Loucy (cell line): ENCODE data around the gene EXO5.
A peak's percentile ranks its signal among the peaks of the same experiment; 100 is the strongest.

ENCODE experiments used
- H2AFZ ChIP-seq: fragments of 200-600 bp; sonication (generic); 2 replicates; pipeline ENCODE4 v1.6.0; 2016; ENCODE audit warnings: antibody characterized with exemption, mild to moderate bottlenecking, low read length, moderate library complexity
- H3F3A ChIP-seq: fragments of 200-600 bp; 2 replicates; pipeline ENCODE4 v1.6.0; 2016; ENCODE audit warnings: antibody characterized with exemption, low read depth, mild to moderate bottlenecking
- H3K27me3 ChIP-seq: fragments of 200-600 bp; sonication (generic); 2 replicates; pipeline ENCODE4 v1.6.1; 2014; ENCODE audit warnings: low read length, mild to moderate bottlenecking; ENCODE audit not compliant: insufficient read depth, poor library complexity, severe bottlenecking
- H3K36me3 ChIP-seq: fragments of 200-600 bp; sonication (generic); 2 replicates; pipeline ENCODE4 v1.6.1; 2016; ENCODE audit warnings: low read length; ENCODE audit not compliant: insufficient read depth
- H3K4me1 ChIP-seq: fragments of 200-600 bp; sonication (generic); 2 replicates; pipeline ENCODE4 v1.5.1; 2014; ENCODE audit warnings: low read length, mild to moderate bottlenecking; ENCODE audit not compliant: insufficient read depth, poor library complexity, severe bottlenecking
- H3K4me2 ChIP-seq: fragments of 200-600 bp; sonication (generic); 2 replicates; pipeline ENCODE4 v1.6.0; 2014; ENCODE audit warnings: antibody characterized with exemption, low read length, low read depth, mild to moderate bottlenecking; ENCODE audit not compliant: poor library complexity, severe bottlenecking
- H3K4me3 ChIP-seq: fragments of 200-600 bp; sonication (generic); 2 replicates; pipeline ENCODE4 v1.5.1; 2014; ENCODE audit warnings: low read length, mild to moderate bottlenecking, mixed read lengths; ENCODE audit not compliant: poor library complexity, severe bottlenecking
- H3K79me2 ChIP-seq: fragments of 200-600 bp; sonication (generic); 2 replicates; pipeline ENCODE4 v1.6.1; 2014; ENCODE audit warnings: low read length; ENCODE audit not compliant: insufficient read depth
- H3K9ac ChIP-seq: fragments of 200-600 bp; sonication (generic); 2 replicates; pipeline ENCODE4 v1.6.0; 2014; ENCODE audit warnings: mild to moderate bottlenecking, low read depth, low read length, moderate library complexity; ENCODE audit not compliant: poor library complexity, severe bottlenecking
- H3K9me2 ChIP-seq: fragments of 200-600 bp; sonication (generic); replicated peaks from 2 replicates; pipeline ENCODE4 v1.6.1; 2016; ENCODE audit warnings: low read depth, low read length, mixed read lengths
- H3K9me3 ChIP-seq: fragments of 200-600 bp; sonication (generic); 2 replicates; pipeline ENCODE4 v1.6.1; 2014; ENCODE audit warnings: mild to moderate bottlenecking, antibody characterized with exemption, low read length, low read depth; ENCODE audit not compliant: insufficient read depth
- H4K20me1 ChIP-seq: fragments of 200-600 bp; sonication (generic); 2 replicates; pipeline ENCODE4 v1.6.0; 2014; ENCODE audit warnings: antibody characterized with exemption, low read length, mild to moderate bottlenecking; ENCODE audit not compliant: insufficient read depth, poor library complexity, severe bottlenecking
- CTCF ChIP-seq: fragments of 200-600 bp; sonication (generic); conservative IDR thresholded peaks from 2 replicates; pipeline ENCODE4 v1.5.1; 2014; ENCODE audit warnings: mild to moderate bottlenecking, antibody characterized with exemption, low read length
- EZH2phosphoT487 ChIP-seq: fragments of 200-600 bp; IDR thresholded peaks from 2 replicates; pipeline ENCODE4 v1.6.1; 2018; ENCODE audit warnings: antibody characterized with exemption, mild to moderate bottlenecking, moderate library complexity, borderline replicate concordance

EXO5 gene

DNA sequence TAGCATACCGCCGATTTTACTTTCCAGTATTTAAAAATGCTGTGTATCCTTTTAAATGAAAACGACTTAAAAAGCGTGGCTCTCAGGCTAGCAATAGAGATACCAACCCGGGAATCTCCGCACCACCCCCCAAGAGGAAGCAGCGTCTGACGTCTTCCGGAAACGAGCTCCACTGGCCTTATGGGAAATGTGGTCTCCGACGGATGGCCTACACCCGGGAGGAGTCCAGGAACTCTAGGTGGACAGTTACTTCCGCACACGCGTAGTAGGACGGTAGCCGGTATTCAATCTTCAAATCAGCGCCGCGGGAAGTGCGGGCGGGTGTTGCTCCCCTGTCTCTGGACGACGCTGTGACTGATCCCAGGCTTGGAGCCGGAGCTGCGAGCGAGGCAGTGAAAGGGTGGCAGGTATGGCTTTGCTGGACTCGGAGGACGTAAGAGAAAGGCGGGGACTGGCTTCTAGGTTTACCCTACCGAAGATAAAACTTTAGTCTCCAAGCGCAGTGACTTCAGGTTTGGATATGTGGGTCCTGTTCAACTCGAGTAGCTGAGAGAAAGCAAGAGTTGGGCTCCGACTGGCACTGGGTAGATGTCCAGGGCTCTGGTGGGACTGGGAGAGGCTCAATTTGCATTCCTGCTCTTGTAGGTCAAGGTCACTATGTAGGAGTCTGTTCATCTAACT lies 23.0 kb downstream of the EXO5 start, which contains the start of gene ZNF684:
Gene ZNF684, plus strand, starts transcription at position 257 of the 681 bp plus-strand sequence. CDS start 1,530 bp downstream, outside the sequence.
- peaks cover 5% of the 10 kb centered on the region; the same call in 1 of the 2 replicates for H3K79me2 ChIP-seq
- peak within 1 kb of the TSS; percentile 91 for H3K4me3 ChIP-seq
- H3K4me1 ChIP-seq = peaks cover 22% of the 10 kb centered on the region
- H3K27me3 ChIP-seq = no peaks in the 10 kb centered on the region
- H3F3A ChIP-seq = no peaks in the 10 kb centered on the region
- H3K4me2 ChIP-seq = peak within 1 kb of the TSS; percentile 81
- H4K20me1 ChIP-seq = no peaks in the 10 kb centered on the region
- H3K9me3 ChIP-seq = no peaks in the 10 kb centered on the region
- peak within 1 kb of the TSS; percentile 97 for H2AFZ ChIP-seq
- no peaks in the 10 kb centered on the region for H3K9me2 ChIP-seq
- TF ChIP-seq CTCF (no peak), EZH2phosphoT487 (no peak)
- peak within 1 kb of the TSS; percentile 77 for H3K9ac ChIP-seq
- H3K36me3 ChIP-seq = no peaks in the 10 kb centered on the region

- no peaks in the 10 kb centered on the region for H3F3A ChIP-seq
Observed at GRCh38 chr1:40532062-40532389, 23.5 kb downstream of the EXO5 start.

DNA sequence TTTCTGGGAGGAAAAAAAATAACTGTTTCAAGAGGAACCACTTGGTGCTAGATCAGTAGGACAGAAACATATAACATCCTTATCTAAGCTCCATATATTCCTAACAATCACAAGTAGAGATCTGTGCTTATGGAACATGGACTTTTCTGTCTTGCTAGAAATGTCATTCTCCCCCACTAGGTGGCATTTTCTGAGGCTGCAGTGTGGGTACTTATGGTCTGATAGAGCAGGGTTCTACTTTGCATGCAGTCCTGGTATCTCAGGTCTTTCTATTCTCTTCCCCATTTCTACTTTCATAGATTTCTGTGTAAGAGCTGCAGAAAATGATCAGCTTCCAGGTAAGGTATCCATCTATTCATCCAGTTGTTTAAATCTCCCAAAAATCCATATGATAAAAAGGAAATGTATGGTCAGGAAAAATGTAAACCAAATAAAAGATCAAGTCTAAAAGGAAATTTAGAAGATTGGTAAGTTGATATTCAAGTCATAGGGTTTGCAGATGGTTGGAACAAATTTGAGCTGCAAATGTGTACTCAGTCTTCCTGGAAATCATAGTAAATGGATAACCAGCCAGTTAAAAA lies 24.4 kb downstream of the EXO5 start:
- Histone ChIP-seq H3K27me3 (no peaks in the 10 kb centered on the region), H4K20me1 (no peaks in the 10 kb centered on the region), H2AFZ (no peak overlapping the region), H3K9me2 (no peaks in the 10 kb centered on the region), H3K79me2 (peaks cover 5% of the 10 kb centered on the region; the same call in 1 of the 2 replicates), H3K9me3 (no peaks in the 10 kb centered on the region), H3K9ac (peak overlapping the region; percentile 77), H3K4me2 (peak overlapping the region; percentile 81), H3K36me3 (no peaks in the 10 kb centered on the region), H3F3A (no peaks in the 10 kb centered on the region), H3K4me3 (peak overlapping the region; percentile 91), H3K4me1 (peaks cover 22% of the 10 kb centered on the region)
- TF ChIP-seq CTCF (peak; percentile 83), EZH2phosphoT487 (no peak)

More at GRCh38 chr1:40532062-40532389, 23.5 kb downstream of the EXO5 start:
- Histone ChIP-seq H3K27me3 (no peaks in the 10 kb centered on the region), H3K4me2 (peak overlapping the region; percentile 81), H2AFZ (peak overlapping the region; percentile 97), H3K9me2 (no peaks in the 10 kb centered on the region), H4K20me1 (no peaks in the 10 kb centered on the region), H3K36me3 (no peaks in the 10 kb centered on the region), H3K79me2 (peaks cover 5% of the 10 kb centered on the region; the same call in 1 of the 2 replicates), H3K9me3 (no peaks in the 10 kb centered on the region), H3K9ac (peak overlapping the region; percentile 77), H3K4me3 (peak overlapping the region; percentile 91), H3K4me1 (peaks cover 22% of the 10 kb centered on the region)
- TF ChIP-seq EZH2phosphoT487 (no peak), CTCF (no peak)
